ENCODE results near the gene SCCPDH. TPM values are rescaled to one million over a fixed set of nuclear protein-coding genes. Genes with fewer than 3 reads are reported as not detected.
"Not testable (repeated sequence)": the region's sequence is repeated elsewhere in the genome, so short reads cannot be mapped to it uniquely, and the experiment has no call there.

Gene SCCPDH
- total RNA-seq, 1 experiment from 2014 or later, result 42.4 TPM

DNA sequence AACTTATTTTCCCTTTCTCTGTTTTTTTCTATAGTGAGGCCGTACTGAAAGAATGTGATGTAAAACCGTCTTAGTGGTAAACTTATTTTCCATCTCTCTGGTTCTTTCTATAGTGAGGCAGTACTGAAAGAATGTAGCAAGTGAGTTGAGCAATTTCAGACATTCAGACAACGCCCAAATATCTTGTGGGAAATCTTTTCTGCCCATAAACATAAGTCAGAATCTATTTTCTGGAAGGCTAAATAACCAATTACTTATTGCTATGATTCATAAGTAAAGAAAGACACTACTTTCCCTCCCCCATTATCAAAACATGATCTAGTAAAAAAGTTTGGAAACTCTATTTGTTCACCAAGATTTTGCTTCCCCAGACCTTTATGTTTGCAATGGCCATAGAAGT, 18.8 kb upstream of the SCCPDH start:
- DNase-seq (ENCODE audit: low read depth), result peak; percentile 59

DNA sequence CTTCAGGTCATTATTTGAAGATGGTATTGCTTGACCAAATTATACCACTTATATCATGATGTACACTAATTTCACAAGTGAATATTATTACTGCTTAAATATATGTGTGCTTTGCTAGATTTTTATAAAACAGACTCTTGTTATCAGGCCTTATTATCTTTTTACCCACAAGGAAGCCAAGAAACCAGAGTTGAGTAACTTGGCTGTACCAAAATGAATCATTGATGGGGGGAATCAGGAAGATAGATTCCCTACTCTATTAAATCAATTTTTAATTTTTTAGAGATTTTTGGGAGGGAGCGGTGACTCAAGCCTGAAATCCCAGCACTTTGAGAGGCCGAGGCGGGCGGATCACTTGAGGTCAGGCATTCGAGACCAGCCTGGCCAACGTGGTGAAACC, 16.0 kb upstream of the SCCPDH start:
- no peak for DNase-seq (ENCODE audit: low read depth)

GRCh38 chr1:246709196-246709595, 15.0 kb upstream of the SCCPDH start:
- DNase-seq (ENCODE audit: low read depth), result no peak

GRCh38 chr1:246709835-246710234, 14.4 kb upstream of the SCCPDH start:
- no peak for DNase-seq (ENCODE audit: low read depth)

DNA sequence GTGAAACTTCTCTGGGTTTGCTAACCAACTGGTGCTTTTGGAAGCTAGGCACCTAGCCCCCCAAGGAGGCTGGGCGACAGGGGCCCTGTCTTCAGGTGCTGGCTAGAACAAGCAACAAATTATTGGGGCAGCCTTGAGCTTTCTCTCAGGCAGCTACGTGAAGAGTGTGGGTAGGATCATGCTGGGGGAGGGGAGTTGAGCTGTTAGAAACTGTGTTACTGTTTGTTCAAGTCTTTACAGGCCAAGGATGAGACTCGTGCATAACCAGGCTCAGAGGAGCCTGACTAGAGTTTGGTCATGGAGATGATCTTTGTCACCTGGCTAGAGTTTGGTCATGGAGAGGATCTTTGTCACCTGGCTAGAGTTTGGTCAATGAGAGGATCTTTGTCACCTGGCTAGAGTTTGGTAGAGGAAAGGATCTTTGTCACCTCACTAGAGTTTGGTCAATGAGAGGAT, 12.6 kb upstream of the SCCPDH start:
- DNase-seq (ENCODE audit: low read depth), result no peak

- DNase-seq (ENCODE audit: low read depth), result not testable (repeated sequence)
Measured at GRCh38 chr1:246712428-246712827, 11.8 kb upstream of the SCCPDH start.

DNA sequence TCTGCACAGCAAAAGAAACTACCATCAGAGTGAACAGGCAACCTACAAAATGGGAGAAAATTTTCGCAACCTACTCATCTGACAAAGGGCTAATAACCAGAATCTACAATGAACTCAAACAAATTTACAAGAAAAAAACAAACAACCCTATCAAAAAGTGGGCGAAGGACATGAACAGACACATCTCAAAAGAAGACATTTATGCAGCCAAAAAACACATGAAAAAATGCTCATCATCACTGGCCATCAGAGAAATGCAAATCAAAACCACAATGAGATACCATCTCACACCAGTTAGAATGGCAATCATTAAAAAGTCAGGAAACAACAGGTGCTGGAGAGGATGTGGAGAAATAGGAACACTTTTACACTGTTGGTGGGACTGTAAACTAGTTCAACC, 4.8 kb upstream of the SCCPDH start:
- not testable (repeated sequence) for DNase-seq (ENCODE audit: low read depth)

DNA sequence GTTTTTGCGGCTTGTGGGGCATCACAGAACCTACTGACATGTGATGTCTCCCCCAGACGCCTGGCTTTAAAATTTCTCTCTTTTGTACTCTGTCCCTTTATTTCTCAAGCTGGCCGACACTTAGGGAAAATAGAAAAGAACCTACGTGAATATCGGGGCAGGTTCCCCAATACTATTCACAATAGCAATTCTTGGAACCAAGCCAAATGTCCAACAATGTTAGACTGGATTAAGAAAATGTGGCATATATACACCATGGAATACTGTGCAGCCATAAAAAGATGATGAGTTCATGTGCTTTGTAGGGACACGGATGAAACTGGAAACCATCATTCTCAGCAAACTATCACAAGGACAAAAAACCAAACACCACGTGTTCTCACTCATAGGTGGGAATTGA, 3.4 kb upstream of the SCCPDH start:
- DNase-seq (ENCODE audit: low read depth), result not testable (repeated sequence)

DNA sequence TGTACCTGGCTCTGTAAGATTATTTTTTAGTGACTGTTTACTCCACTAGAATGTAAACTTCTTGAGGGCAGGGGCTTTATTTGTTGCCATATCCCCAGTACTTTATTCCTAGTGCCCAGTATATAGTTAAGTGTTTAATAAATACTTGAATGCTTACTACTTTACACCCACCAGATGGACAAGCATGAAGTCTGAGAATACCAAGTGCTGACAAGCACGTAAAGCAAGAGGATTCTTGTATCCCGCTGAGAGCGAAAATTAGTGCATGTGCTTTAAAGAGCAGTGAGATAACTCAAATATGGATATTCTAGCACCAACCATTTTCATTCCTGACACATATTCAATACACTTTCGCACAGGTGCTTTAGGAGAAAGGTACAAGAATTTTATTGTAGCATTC, 1.5 kb upstream of the SCCPDH start:
- DNase-seq (ENCODE audit: low read depth), result no peak

- peak; percentile 45 for DNase-seq (ENCODE audit: low read depth)
Measured at GRCh38 chr1:246724731-246725095, 504 bp downstream of the SCCPDH start.

DNA sequence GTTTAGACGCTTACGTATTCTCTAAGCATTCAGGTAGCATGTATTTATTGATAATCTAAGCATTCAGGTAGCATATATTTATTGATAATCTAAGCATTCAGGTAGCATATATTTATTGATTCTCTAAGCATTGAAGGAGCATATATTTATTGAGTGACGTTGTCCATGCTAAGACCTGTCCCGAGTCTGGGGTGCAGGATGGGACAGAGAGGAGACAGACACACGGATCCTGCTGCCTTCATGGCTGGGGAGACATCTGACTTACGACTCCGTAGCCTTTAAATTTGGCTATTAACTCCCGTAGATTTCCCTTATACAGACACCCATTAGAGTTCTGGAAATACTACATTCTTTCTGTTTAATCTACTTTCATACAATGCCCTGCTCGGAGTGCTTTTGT, 982 bp downstream of the SCCPDH start:
- DNase-seq (ENCODE audit: low read depth), result no peak

- no peak for DNase-seq (ENCODE audit: low read depth)
Measured at GRCh38 chr1:246726255-246726679, 2.1 kb downstream of the SCCPDH start.

DNA sequence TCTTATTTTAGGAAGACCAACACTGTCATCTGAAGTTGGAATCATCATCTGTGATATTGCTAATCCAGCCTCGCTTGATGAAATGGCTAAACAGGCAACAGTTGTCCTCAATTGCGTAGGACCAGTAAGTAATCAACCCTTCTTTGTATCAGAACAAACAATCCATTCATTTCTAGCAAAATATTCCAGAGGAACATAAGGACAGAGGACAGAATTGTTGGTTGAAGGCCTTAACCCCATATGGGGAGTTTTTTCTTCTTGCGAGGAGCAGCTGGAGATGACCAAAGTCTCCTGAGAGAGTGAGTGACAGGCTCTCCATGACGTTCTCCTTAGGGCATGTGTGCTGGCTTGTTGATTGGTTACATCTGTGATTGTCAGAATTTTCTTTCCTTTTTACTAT, 2.7 kb downstream of the SCCPDH start:
- no peak for DNase-seq (ENCODE audit: low read depth)

DNA sequence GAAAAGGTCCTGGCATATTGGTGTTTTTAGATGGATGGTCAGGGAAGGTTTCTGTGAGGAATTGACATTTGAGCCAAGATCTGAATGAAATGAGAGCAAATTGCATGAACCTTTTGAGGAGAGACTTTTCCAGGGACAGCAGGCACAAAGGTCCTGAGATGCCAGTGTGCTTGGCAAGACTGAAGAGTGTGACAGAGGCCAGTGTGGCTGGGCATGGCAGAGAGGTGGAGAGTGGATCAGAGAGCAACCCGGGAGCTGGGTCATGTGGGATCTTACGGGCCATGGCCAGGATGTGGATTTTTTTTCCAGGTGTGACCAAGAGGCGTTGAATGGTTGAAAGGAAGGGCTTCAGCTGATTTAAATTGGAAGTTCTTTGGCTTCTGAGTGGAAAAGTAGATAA, 3.4 kb downstream of the SCCPDH start:
- DNase-seq (ENCODE audit: low read depth), result no peak

DNA sequence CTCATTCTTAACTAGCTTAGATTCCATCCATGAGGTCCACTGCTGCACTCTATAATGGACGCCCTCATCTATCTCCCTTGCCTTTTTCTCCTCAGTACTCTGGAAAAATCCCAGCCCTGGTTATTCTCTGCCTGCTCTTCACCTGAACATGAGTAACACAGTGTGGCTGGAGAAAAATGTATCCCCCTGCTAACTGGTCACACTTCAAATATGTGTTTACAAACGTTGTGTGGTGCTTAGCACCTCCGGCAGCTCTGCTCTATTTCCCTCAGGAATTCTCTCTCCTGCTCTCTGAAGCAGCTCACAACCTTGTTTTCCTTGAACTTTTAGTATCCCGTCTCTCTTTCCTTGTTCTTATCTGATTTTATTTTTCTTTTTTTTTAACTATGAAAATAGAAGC, 4.1 kb downstream of the SCCPDH start:
- peak; percentile 56 for DNase-seq (ENCODE audit: low read depth)

DNA sequence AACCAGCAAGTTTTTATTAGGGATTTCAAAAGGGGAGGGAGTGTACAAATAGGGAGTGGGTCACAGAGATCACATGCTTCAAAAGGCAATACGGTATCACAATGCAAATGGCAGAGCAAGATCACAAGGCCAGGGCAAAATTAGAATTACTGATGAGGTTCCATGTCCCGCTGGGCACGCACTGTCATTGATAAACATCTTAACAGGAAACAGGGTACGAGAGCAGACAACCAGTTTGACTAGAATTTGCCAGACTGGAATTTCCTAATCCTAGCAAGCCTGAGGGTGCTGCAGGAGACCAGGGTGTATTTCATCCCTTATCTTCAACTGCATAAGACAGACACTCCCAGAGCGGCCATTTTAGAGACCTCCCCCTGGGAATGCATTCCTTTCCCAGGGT, 4.8 kb downstream of the SCCPDH start:
- DNase-seq (ENCODE audit: low read depth), result not testable (repeated sequence)

DNA sequence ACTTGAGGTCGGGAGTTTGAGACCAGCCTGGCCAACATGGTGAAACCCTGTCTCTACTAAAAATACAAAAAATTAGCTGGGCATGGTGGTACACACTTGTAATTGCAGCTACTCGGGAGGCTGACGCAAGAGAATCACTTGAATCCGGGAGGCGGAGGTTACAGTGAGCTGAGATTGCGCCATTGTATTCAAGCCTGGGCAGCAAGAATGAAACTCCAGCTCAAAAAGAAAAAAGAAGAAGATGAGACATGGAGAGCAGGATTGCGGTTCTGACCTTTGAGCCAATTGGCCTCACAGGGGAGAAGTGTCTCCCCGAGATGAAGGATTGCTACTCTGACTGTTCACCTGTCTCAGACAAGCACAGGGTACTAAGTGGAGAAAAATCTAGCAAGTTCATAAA, 6.6 kb downstream of the SCCPDH start:
- DNase-seq (ENCODE audit: low read depth), result no peak

DNA sequence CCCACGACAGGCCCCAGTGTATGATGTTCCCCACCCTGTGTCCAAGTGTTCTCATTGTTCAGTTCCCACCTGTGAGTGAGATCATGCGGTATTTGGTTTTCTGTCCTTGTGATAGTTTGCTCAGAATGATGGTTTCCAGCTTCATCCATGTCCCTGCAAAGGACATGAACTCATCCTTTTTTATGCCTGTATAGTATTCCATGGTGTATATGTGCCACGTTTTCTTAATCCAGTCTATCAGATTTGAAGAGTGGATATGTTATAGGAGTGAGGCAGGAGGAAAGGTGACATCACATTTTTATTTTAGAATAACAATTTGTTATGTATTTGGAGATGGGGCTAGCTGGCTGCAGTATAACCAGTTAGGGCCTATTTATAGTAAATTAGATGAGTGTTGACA, 7.7 kb downstream of the SCCPDH start:
- not testable (repeated sequence) for DNase-seq (ENCODE audit: low read depth)

GRCh38 chr1:246733704-246734103, 9.5 kb downstream of the SCCPDH start:
- no peak for DNase-seq (ENCODE audit: low read depth)

DNA sequence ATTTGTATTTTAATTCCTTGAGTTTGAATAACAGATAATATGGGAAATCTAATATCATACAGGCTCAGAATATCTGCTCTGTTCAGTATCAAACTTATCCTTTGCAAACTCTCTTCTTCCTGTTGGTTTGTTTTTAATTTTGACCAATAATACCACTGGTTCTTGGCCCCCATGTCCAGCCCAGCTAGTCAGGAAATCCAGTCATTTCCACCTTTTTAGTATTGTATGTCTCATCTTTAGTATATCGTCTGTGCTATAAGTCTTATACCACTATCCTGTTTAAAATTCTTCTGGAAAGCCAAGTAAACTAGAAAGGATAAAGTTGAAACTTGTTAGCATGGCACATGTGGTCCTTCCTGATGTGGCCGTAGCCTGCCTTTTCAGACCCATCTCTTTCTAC, 10.7 kb downstream of the SCCPDH start:
- no peak for DNase-seq (ENCODE audit: low read depth)

- DNase-seq (ENCODE audit: low read depth), result no peak
Measured at GRCh38 chr1:246735735-246736134, 11.5 kb downstream of the SCCPDH start.

- no peak for DNase-seq (ENCODE audit: low read depth)
Measured at GRCh38 chr1:246742396-246742795, 18.2 kb downstream of the SCCPDH start.

DNA sequence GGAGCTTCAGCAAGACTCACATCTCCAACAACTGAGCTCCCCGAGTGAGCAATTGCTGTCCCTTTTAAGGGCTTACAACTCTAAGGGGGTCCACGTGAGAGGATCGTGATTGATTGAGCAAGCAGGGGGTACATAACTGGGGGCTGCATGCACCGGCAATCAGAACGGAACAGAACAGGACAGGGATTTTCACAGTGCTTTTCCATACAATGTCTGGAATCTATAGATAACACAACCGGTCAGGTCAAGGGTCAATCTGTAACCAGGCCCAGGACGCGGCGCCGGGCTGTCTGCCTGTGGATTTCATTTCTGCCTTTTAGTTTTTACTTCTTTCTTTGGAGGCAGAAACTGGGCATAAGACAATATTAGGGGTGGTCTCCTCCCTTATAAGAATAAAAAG, 21.9 kb downstream of the SCCPDH start:
- not testable (repeated sequence) for DNase-seq (ENCODE audit: low read depth)

DNA sequence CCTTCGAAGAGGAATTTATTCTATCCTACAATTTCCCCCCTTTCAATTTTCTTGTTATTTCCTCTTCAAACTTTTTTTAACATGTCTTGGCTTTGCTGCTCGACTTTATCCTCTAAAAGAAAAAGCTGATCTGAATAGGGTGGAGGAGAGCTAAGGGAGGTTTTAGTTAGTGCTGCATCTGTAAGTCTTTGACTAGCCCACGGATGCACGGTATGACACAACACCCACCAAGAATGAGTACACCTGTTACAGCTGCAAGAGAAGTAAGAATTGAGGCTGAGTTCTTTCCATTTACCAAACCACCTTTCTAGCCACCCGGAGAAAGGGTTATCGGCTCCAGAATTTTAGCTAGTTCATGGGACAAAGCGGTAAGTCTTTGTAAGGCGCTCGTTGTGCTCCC, 23.8 kb downstream of the SCCPDH start:
- no peak for DNase-seq (ENCODE audit: low read depth)

- peak; percentile 80 for DNase-seq (ENCODE audit: low read depth)
Measured at GRCh38 chr1:246748867-246749266, 24.7 kb downstream of the SCCPDH start.

All from M059J (cell line).